Tibial nerve (tissue), 4 donors: ENCODE data around the gene TENM4. TPM values are rescaled to one million over a fixed set of nuclear protein-coding genes. Genes with fewer than 3 reads are reported as not detected.

Source experiments
- DNase-seq, 2 donors: peaks; one replicate each; pipeline ENCODE4 v3.0.0-alpha.2; 2019; ENCODE audit warnings: low spot score in 2 of 2
- H3K27ac ChIP-seq, 4 donors: fragments of 200-600 bp; sonication (generic) in 3 of 4; one replicate each; pipeline ENCODE4 v1.5.1; 2017 to 2019; ENCODE audit warnings: mild to moderate bottlenecking in 1 of 4
- H3K27me3 ChIP-seq, 2 donors: fragments of 200-600 bp; sonication (generic) in 1 of 2; one replicate each; pipeline versions ENCODE4 v1.5.1 to v1.6.0; 2017 to 2019
- H3K36me3 ChIP-seq, 3 donors: fragments of 200-600 bp; sonication (generic); one replicate each; pipeline ENCODE4 v1.5.1; 2018 to 2019
- H3K4me1 ChIP-seq, 4 donors: fragments of 200-600 bp; sonication (generic) in 3 of 4; one replicate each; pipeline ENCODE4 v1.5.1; 2017 to 2019
- H3K4me3 ChIP-seq, 4 donors: fragments of 200-600 bp; sonication (generic) in 3 of 4; one replicate each; pipeline ENCODE4 v1.5.1; 2017 to 2019; ENCODE audit warnings: mild to moderate bottlenecking in 1 of 4, moderate library complexity in 1 of 4
- H3K9me3 ChIP-seq, 4 donors: fragments of 200-600 bp; sonication (generic) in 3 of 4; one replicate each; pipeline ENCODE4 v1.5.1; 2017 to 2019
- EP300 ChIP-seq, 2 donors: sonication (generic); formaldehyde crosslinking; IDR thresholded peaks; one replicate each; pipeline ENCODE4 v1.6.1; 2017; ENCODE audit warnings: antibody characterized with exemption in 2 of 2, mild to moderate bottlenecking in 1 of 2
- POLR2A ChIP-seq, 2 donors: fragments of 450-650 bp; IDR thresholded peaks; one replicate each; pipeline ENCODE4 v1.6.1; 2017; ENCODE audit warnings: antibody characterized with exemption in 2 of 2, mild to moderate bottlenecking in 2 of 2, moderate library complexity in 2 of 2
- WGBS, 2 donors: methylation state at CpG; one replicate each; pipeline ENCODE4 v1.1.5; 2018; 5-methylcytosine and 5-hydroxymethylcytosine counted together
- total RNA-seq, 4 donors: library from RNA; depleted of rRNA; stranded (reverse); fragments of >200 nt; gene quantifications; one replicate each; pipeline ENCODE4 v1.1.0, GENCODE V29; 2016
- TF ChIP-seq, protein P1 (sequence below), 5 experiments: fragments of 200-600 bp in 3 of 5; fragments of 450-650 bp in 2 of 5; sonication (generic) in 3 of 5; IDR thresholded peaks; one replicate each; pipeline ENCODE4 v1.5.1; 2016 to 2019; ENCODE audit warnings: antibody characterized with exemption in 5 of 5, mild to moderate bottlenecking in 3 of 5, moderate library complexity in 2 of 5

The TENM4 gene
- total RNA-seq, 4 donors from 2014 or later = 15.3 to 36.3 (median 19.6) TPM

DNA sequence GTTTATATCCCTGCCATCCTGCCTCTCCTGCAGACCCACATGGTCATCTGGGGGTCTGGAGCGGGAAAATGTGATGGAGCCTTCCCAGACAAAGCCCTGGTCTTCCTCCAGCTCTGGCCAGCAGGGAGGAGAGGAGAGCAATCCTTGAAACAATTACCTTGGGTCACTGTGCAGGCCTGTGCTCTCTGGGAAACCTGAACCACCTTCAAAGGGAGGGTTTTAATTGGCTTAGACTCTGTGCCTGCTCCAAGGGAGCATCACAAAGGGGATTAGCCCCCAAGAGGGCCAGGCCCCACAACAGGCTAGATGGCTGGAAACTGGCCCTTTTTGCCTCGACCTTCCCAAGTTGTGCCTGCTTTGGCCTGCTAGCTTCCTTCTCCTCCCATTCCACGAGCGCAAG, 351.9 kb downstream of the TENM4 start:
- Histone ChIP-seq H3K4me1 (peaks cover 0 to 10% (median 0%) of the 10 kb centered on the region in 4 donors), H3K27me3 (no peaks in the 10 kb centered on the region), H3K9me3 (peaks cover 0 to 8% (median 0%) of the 10 kb centered on the region in 4 donors), H3K36me3 (no peaks in the 10 kb centered on the region), H3K4me3 (no peak overlapping the region), H3K27ac (no peak overlapping the region)
- DNase-seq = no peak
- TF ChIP-seq POLR2A (IDR thresholded peaks at IDR 0.05) (no peak), EP300 (IDR thresholded peaks at IDR 0.05) (no peak)
- TF ChIP-seq, protein P1, sequence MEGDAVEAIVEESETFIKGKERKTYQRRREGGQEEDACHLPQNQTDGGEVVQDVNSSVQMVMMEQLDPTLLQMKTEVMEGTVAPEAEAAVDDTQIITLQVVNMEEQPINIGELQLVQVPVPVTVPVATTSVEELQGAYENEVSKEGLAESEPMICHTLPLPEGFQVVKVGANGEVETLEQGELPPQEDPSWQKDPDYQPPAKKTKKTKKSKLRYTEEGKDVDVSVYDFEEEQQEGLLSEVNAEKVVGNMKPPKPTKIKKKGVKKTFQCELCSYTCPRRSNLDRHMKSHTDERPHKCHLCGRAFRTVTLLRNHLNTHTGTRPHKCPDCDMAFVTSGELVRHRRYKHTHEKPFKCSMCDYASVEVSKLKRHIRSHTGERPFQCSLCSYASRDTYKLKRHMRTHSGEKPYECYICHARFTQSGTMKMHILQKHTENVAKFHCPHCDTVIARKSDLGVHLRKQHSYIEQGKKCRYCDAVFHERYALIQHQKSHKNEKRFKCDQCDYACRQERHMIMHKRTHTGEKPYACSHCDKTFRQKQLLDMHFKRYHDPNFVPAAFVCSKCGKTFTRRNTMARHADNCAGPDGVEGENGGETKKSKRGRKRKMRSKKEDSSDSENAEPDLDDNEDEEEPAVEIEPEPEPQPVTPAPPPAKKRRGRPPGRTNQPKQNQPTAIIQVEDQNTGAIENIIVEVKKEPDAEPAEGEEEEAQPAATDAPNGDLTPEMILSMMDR (IDR thresholded peaks at IDR 0.05) = no peak
- 80 to 82% methylated on average over 4 of the region's 4 CpGs for WGBS, 2 donors

DNA sequence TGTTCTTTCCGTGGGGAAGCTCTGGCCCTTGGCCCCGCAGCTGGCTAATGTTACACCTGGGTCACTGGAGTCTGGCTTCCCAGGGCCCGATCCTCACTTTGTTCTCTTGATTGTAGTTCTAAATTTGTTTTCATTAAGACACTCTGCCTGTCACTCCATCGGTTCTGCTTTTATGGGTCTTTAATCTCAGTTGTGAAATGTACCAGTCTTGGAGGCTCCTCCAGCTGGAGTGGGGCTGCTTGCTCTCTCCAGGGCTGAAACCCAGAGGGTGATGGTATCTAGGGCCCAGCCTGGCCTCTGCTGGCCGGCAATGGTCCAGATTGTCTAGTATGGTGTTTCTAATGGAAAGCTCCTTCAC, 352.9 kb downstream of the TENM4 start:
- Histone ChIP-seq H3K4me3 (no peak overlapping the region), H3K36me3 (no peaks in the 10 kb centered on the region), H3K4me1 (peaks cover 0 to 10% (median 0%) of the 10 kb centered on the region in 4 donors), H3K27ac (no peak overlapping the region), H3K27me3 (no peaks in the 10 kb centered on the region), H3K9me3 (no peaks in the 10 kb centered on the region)
- 72 to 76% methylated on average over 5 of the region's 5 CpGs for WGBS, 2 donors
- no peak for DNase-seq
- TF ChIP-seq, protein P1 (IDR thresholded peaks at IDR 0.05) = no peak
- TF ChIP-seq POLR2A (IDR thresholded peaks at IDR 0.05) (no peak), EP300 (IDR thresholded peaks at IDR 0.05) (no peak)

DNA sequence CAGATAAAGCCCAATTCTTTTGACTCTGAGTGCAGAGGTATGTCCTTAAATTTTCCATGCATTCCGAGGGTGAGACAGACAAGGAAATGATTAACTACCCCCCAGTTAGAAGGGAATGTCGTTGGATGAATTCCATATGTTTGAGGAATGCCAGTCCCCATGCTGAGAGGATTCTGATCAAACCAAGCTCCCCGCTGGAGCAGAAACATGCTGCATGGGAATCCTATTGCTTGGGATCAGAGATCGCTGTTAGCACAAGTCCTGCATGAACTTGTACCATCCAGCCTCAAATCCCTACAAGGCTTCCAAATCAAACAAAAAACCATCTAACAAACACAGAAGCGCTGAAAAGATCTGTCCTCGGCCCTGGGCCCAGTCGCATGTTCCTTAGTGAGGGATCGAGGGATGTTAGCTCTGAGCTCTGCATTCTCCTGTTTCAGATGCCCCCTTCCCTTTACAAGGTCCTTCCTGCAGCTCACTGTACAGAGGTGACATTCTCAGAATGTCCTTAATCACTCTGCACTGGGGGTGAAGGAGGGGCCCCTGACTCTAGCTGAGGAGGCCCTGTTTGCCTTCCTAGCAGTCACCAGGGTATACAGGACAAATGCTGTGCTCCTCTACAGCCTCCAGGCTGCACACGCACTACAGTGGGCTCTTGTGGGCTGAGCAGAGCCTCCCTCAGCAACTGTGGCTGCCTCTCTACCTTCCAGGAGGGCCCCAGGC, 353.4 kb downstream of the TENM4 start:
- no peak for DNase-seq
- Histone ChIP-seq H3K27me3 (no peaks in the 10 kb centered on the region), H3K9me3 (no peaks in the 10 kb centered on the region), H3K4me3 (no peak overlapping the region), H3K4me1 (peaks cover 0 to 10% (median 0%) of the 10 kb centered on the region in 4 donors), H3K36me3 (no peaks in the 10 kb centered on the region), H3K27ac (no peak overlapping the region)
- WGBS, 2 donors = 20 to 44% methylated on average over 4 to 9 of the region's 9 CpGs
- TF ChIP-seq, protein P1 (IDR thresholded peaks at IDR 0.05) = no peak
- no peak for TF ChIP-seq POLR2A (IDR thresholded peaks at IDR 0.05)
- no peak for TF ChIP-seq EP300 (IDR thresholded peaks at IDR 0.05)

DNA sequence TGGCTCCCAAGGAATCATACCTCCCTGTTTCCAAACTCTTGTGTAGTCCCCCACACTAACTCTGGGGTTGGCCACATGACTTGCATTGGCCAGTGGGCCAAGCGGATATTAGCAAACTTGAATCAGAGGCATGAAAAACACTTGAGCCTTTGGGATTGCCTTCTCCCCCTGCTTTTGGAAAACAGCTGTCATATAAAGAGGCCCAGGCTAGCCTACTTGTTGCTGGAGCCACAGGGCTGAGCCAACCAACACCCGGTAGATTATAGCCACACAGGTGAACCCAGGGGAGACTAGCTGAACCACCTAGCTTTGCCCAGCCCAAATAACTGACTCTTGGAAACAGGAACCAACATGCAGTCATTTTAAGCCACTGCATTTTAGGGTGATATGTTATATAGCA, 354.8 kb downstream of the TENM4 start:
- WGBS, 2 donors = 91 to 94% methylated on average over 2 of the region's 2 CpGs

DNA sequence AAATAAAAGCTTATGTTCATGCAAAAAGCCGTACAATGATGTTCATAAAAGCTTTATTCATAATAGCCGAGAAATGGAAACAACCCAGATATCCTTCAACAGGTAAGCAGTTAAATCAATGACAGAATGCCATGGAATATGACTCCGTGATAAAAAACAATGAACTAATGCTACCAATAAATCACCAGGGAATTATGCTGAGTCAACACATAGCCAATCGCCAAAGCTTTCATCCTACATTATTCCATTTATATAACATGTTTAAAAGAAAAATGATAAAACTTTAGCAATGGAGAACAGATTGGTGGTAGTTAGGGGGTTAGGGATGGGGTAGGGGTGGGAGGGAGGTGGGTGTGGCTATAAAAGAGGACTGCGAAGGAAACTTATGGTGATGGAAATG, 356.4 kb downstream of the TENM4 start:
- H3K36me3 ChIP-seq = no peaks in the 10 kb centered on the region
- TF ChIP-seq EP300 (IDR thresholded peaks at IDR 0.05) (no peak), POLR2A (IDR thresholded peaks at IDR 0.05) (no peak)
- TF ChIP-seq, protein P1 (IDR thresholded peaks at IDR 0.05) = no peak
- H3K27me3 ChIP-seq = no peaks in the 10 kb centered on the region
- H3K27ac ChIP-seq = no peak overlapping the region
- DNase-seq = no peak
- WGBS, 2 donors = 91 to 94% methylated on average over 5 of the region's 5 CpGs
- H3K4me3 ChIP-seq = no peak overlapping the region
- H3K4me1 ChIP-seq = peaks cover 0 to 20% (median 0%) of the 10 kb centered on the region in 4 donors
- no peaks in the 10 kb centered on the region for H3K9me3 ChIP-seq

More for the DNA sequence above, 354.8 kb downstream of the TENM4 start:
- no peaks in the 10 kb centered on the region for H3K36me3 ChIP-seq
- no peak for DNase-seq
- TF ChIP-seq, protein P1 (IDR thresholded peaks at IDR 0.05) = no peak
- H3K27me3 ChIP-seq = no peaks in the 10 kb centered on the region
- peaks cover 0 to 13% (median 0%) of the 10 kb centered on the region in 4 donors for H3K4me1 ChIP-seq
- no peak overlapping the region for H3K27ac ChIP-seq
- H3K4me3 ChIP-seq = no peak overlapping the region
- no peaks in the 10 kb centered on the region for H3K9me3 ChIP-seq
